Stomach smooth muscle (tissue), 2 donors: ENCODE results near the gene DHRSX.
"Not testable (repeated sequence)": the region's sequence is repeated elsewhere in the genome, so short reads cannot be mapped to it uniquely, and the experiment has no call there.

ENCODE experiments used
- H3K27ac ChIP-seq: one replicate; pipeline ENCODE4 v1.7.0; 2013; ENCODE audit warnings: mild to moderate bottlenecking, low read length, inconsistent platforms
- H3K27me3 ChIP-seq, 2 donors: one replicate each; pipeline ENCODE4 v1.7.0; 2013; ENCODE audit warnings: low read length in 2 of 2; ENCODE audit not compliant: insufficient read depth in 2 of 2, control insufficient read depth in 1 of 2
- H3K36me3 ChIP-seq, 2 donors: one replicate each; pipeline ENCODE4 v1.7.0; 2013; ENCODE audit warnings: low read length in 2 of 2; ENCODE audit not compliant: control insufficient read depth in 2 of 2, insufficient read depth in 2 of 2
- H3K4me1 ChIP-seq: one replicate; pipeline ENCODE4 v1.7.0; 2013; ENCODE audit warnings: low read length; ENCODE audit not compliant: control insufficient read depth, insufficient read depth
- H3K4me3 ChIP-seq, 2 donors: one replicate each; pipeline ENCODE4 v1.7.0; 2013; ENCODE audit warnings: low read length in 2 of 2
- H3K9ac ChIP-seq, 2 donors: one replicate each; pipeline ENCODE4 v1.7.0; 2013; ENCODE audit warnings: low read length in 2 of 2, mild to moderate bottlenecking in 1 of 2
- H3K9me3 ChIP-seq, 2 donors: one replicate each; pipeline ENCODE4 v1.7.0; 2013; ENCODE audit warnings: low read length in 2 of 2; ENCODE audit not compliant: control insufficient read depth in 2 of 2
- donor health status: healthy.
- donor health status: Pancreatic carcinoma.

Gene DHRSX

GRCh38 chrX:2471641-2472040 lies 29.1 kb downstream of the DHRSX start:
- H3K36me3 ChIP-seq = peaks cover 0 to 3% of the 10 kb centered on the region in 2 donors
- no peak overlapping the region for H3K4me3 ChIP-seq
- H3K27ac ChIP-seq = no peak overlapping the region
- H3K4me1 ChIP-seq = no peaks in the 10 kb centered on the region
- no peak overlapping the region for H3K9ac ChIP-seq
- H3K9me3 ChIP-seq = no peaks in the 10 kb centered on the region
- H3K27me3 ChIP-seq = no peaks in the 10 kb centered on the region

GRCh38 chrX:2471126-2471525 lies 29.6 kb downstream of the DHRSX start:
- H3K9me3 ChIP-seq, H3K9ac ChIP-seq, H3K27me3 ChIP-seq, H3K36me3 ChIP-seq, H3K4me1 ChIP-seq, H3K4me3 ChIP-seq, H3K27ac ChIP-seq: not testable (repeated sequence)

DNA sequence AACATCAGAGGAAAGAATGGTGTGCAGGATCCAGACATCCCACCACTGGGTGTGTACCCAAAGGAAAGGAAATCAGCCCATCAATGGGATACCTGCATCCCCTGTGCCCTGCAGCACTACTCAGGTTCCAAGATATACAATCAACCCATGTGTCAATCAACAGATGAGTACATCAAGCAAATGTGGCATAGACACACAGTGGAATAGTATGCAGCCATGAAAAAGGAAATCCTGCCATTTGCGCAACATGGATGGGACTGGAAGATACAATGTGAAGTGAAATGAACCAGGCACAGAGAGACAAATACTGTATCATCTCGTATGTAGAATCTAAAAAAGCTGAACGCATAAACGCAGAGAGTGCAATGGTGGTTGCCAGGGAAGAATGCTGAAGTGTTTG lies 30.9 kb downstream of the DHRSX start:
- H3K4me3 ChIP-seq, H3K27me3 ChIP-seq, H3K36me3 ChIP-seq, H3K4me1 ChIP-seq, H3K9ac ChIP-seq, H3K27ac ChIP-seq, H3K9me3 ChIP-seq: not testable (repeated sequence)

DNA sequence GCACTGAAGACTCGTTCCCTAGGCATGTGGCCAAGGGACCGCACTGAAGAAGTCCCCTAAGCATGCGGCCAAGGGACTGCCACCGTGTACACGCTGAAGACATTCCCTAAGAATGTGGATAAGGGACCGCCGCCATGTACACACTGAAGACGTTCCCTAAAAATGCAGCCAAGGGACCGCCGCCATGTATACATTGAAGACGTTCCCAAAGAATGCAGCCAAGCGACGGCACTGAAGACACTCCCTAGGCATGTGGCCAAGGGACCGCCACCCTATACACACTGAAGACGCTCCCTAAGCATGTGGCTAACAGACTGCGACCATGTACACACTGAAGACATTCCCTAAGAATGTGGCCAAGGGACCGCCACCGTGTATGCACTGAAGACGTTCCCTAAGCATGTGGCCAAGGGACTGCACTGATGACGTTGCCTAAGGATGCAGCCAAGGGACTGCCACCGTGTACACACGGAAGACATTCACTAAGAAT lies 31.5 kb downstream of the DHRSX start:
- no peak overlapping the region for H3K4me3 ChIP-seq
- H3K36me3 ChIP-seq = no peaks in the 10 kb centered on the region
- no peak overlapping the region for H3K9ac ChIP-seq
- no peaks in the 10 kb centered on the region for H3K27me3 ChIP-seq
- H3K4me1 ChIP-seq = no peaks in the 10 kb centered on the region
- H3K27ac ChIP-seq = no peak overlapping the region
- H3K9me3 ChIP-seq = no peaks in the 10 kb centered on the region

DNA sequence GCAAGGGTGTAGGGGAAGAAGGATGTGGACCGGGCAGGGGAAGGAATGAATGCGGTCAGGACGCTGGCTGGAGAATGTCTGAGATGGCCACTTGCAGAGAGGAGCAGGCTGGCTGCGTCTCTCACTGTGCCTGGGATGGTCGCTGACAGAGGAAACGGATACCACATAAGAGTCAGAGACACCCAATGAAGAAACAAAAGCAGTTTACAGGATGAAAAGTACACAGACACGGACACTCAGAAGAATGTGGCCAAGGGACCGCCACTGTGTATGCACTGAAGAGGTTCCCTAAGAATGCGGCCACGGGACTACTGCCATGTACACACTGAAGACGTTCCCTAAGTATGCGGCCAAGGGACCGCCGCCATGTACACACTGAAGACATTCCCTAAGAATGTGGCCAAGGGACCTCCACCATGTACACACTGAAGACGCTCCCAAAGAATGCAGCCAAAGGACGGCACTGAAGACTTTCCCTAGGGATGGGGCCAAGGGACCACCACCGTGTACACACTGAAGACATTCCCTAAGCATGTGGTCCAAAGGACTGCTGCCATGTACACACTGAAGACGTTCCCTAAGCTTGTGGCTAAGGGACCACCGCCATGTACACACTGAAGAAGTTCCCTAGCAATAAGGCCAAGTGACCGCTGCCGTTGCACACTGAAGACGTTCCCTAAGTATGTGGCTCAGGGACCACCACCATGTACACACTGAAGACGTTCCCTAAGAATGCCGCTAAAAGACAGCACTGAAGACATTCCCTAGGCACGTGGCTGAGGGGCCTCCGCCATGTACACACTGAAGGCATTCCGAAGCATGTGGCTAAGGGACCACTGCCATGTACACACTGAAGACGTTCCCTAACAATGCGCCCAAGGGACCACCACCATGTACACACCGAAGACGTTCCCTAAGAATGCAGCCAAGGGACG lies 32.2 kb downstream of the DHRSX start:
- Histone ChIP-seq H3K4me3 (no peak overlapping the region), H3K27me3 (no peaks in the 10 kb centered on the region), H3K36me3 (no peaks in the 10 kb centered on the region), H3K27ac (no peak overlapping the region), H3K4me1 (no peaks in the 10 kb centered on the region), H3K9ac (no peak overlapping the region), H3K9me3 (no peaks in the 10 kb centered on the region)

- Histone ChIP-seq H3K36me3 (no peaks in the 10 kb centered on the region), H3K9me3 (no peaks in the 10 kb centered on the region), H3K4me1 (peaks cover 5% of the 10 kb centered on the region), H3K9ac (no peak overlapping the region), H3K4me3 (no peak overlapping the region), H3K27ac (no peak overlapping the region), H3K27me3 (no peaks in the 10 kb centered on the region)
These were observed 33.7 kb downstream of the DHRSX start for GRCh38 chrX:2466876-2467656.

GRCh38 chrX:2464677-2465166 lies 36.1 kb downstream of the DHRSX start:
- no peaks in the 10 kb centered on the region for H3K27me3 ChIP-seq
- H3K9ac ChIP-seq = no peak overlapping the region
- no peak overlapping the region for H3K27ac ChIP-seq
- no peaks in the 10 kb centered on the region for H3K9me3 ChIP-seq
- no peak overlapping the region for H3K4me3 ChIP-seq
- H3K36me3 ChIP-seq = no peaks in the 10 kb centered on the region
- peaks cover 5% of the 10 kb centered on the region for H3K4me1 ChIP-seq

- Histone ChIP-seq H3K4me1 (peaks cover 5% of the 10 kb centered on the region), H3K36me3 (no peaks in the 10 kb centered on the region), H3K27ac (no peak overlapping the region), H3K9ac (no peak overlapping the region), H3K9me3 (no peaks in the 10 kb centered on the region), H3K27me3 (no peaks in the 10 kb centered on the region), H3K4me3 (no peak overlapping the region)
These were observed 36.7 kb downstream of the DHRSX start for GRCh38 chrX:2463973-2464676.

- not testable (repeated sequence) for H3K4me3 ChIP-seq, H3K36me3 ChIP-seq, H3K27me3 ChIP-seq, H3K4me1 ChIP-seq, H3K9me3 ChIP-seq, H3K27ac ChIP-seq, H3K9ac ChIP-seq
These were observed 37.3 kb downstream of the DHRSX start for GRCh38 chrX:2463481-2463880.

GRCh38 chrX:2462780-2463179 lies 38.0 kb downstream of the DHRSX start:
- H3K9ac ChIP-seq = no peak overlapping the region
- H3K36me3 ChIP-seq = no peaks in the 10 kb centered on the region
- no peak overlapping the region for H3K4me3 ChIP-seq
- H3K27me3 ChIP-seq = no peaks in the 10 kb centered on the region
- H3K9me3 ChIP-seq = no peaks in the 10 kb centered on the region
- H3K27ac ChIP-seq = no peak overlapping the region
- peaks cover 5% of the 10 kb centered on the region for H3K4me1 ChIP-seq
